Fibroblast of peridontal ligament (primary cell): ENCODE data around the gene SCN4B.

ENCODE experiments used
- DNase-seq: peaks from one replicate; pipeline ENCODE4 v3.0.0-alpha.2; 2010; ENCODE audit errors: extremely low read depth

Gene SCN4B

DNA sequence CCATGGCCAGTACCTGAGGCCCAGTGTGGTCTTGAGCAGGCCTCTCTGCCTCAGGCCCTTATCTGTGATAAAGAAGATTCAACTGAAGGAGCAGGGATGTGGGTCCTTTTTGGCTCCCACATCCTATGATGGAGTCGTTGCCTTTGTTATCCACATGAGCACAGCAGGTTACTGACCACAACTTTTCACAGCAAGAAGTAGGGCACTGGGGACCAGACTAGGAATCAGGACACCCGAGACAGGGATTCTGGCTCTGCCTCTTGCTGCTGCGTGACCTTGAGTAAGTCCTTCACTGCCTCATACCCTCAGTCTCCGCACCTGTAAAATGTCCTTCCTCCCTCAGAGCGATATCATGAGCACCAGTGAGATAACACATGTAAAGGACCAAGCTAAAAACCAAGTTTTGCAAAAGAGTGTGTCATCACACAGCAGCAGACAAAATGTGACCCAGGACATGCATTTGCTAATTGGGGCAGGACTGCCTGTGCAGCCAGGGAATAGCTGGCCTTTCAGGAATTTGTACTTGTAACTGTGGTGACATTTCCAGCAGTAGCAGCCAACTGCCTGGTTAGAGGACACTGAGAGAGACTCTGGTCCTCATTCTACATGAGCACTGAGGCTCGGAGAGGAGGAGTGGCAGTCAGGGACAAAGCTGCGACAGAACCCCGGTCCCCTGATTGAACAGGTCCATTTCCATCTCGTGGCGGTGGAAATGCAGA is 52.6 kb downstream of the SCN4B start:
- DNase-seq: no peak

DNA sequence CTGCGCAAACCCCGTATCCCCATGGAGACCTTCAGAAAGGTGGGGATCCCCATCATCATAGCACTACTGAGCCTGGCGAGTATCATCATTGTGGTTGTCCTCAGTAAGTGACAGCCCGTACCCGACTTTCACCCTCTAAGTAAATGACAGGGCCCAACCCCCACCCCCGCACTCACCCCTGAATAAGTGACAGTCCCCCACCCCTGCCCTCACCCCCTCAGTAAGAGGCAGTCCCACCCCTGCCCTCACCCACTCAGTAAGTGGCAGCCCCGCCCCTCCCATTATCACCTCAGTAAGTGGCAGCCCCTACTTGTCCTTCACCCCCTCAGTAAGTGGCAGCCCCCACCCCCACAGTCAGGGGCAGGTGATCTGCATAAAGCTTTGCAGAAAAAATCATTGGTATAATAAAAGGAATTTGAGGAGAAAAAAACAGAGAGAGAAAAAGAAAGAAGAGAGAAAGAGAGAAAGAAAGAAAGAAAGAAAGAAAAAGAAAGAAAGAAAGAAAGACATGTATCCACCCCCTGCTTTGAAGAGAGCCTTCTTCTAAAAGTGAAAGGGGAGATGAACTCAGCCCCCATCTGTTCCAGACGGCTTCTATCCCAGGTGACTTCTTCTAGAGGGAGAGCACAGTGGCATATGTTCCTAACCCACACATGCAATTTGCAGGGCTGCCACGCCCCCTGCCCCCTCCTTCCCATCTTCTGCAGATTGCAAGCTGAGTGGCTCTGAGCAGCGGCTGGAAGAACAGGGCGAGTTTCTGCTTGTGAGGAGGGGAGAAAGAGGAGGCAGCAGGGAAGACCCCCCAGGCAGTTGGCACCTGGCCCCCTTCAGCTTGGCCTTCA is 53.4 kb downstream of the SCN4B start:
- DNase-seq: no peak

DNA sequence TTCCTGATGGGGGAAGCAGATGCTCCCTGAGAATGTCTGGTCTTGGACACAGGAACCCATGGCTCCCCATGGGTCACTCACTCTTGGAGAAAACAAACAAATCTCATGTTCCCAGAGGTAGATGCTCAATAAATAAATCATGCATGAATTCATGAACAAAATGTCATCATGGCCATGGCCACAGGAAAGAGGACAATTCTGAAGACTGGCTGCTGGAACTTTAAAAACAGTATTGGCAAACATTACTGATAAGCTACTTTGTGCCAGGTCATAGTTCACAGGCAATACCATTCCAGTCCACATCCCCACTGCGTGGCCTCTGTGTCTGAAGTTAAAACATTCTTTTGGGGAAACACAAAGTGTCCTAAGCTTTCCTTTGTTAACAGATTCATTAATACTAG is 56.7 kb downstream of the SCN4B start:
- no peak for DNase-seq

DNA sequence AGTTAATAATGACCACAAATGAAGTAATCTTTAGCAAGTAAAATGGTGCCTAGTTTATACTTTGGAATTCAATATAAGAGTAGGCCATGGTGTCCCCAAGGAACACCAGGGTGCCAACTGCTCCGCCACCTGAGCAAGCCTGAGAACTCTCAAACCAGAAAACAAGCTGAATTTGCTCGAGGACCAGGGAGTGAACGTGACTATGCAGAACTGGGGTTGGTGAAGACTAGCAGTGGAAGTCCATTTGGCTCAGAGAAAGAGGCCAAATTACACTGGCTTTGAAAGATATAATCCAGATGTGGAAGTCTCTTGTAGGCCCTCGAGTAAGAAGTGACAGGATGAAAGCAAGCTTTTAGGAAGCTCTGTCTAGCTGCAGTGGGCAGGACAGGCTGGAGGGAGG is 57.1 kb downstream of the SCN4B start:
- DNase-seq: no peak

DNA sequence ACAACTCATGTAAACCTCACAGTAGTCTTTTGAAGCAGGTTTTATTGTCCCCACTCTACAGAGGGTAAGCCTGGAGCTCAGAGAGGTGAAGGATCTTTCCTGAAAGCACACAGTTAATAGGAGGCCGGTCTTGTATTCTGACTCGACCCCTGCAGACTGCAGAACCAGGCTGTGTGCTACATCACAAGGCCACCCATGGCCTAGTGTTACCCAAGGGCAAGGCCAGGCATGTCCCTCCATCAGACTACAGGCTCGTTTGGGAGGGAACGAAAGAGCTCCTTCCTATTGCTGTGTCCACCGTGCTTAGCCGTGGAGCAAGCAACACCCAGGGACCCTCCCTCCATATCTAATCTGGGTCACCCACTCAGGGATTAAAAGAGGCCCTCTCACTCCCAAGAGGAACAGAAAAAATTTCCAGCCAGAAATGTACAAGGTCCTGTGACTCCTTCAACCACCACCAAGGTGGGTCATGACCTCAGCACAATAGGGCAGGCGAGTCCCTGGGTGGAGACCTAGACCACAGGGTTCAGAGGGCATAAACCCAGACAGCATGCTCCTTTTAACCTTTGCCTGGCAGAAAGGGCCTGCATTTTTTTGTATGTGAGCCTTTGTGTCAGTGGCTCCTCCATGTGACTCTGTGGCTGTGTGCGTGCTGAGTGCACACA is 59.6 kb downstream of the SCN4B start:
- no peak for DNase-seq

DNA sequence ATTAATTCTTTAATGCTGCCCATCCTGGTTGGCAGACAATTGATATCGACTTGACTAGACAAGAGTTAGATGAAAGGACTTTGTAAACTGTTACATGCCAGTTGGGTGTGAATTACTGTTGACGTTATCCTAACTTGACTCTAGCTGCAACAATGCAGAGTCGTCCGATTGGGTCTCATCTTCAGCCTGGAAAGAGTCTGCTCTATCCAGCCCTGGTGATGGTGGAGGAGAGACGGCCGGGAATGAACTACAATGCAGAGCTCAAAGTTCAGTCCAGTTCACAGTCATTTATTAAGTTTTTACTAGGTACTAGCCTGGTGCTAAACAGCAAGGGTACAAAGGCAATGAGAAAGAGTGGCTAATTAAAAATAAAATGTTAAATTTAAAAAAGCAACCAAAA is 60.9 kb downstream of the SCN4B start:
- no peak for DNase-seq

DNA sequence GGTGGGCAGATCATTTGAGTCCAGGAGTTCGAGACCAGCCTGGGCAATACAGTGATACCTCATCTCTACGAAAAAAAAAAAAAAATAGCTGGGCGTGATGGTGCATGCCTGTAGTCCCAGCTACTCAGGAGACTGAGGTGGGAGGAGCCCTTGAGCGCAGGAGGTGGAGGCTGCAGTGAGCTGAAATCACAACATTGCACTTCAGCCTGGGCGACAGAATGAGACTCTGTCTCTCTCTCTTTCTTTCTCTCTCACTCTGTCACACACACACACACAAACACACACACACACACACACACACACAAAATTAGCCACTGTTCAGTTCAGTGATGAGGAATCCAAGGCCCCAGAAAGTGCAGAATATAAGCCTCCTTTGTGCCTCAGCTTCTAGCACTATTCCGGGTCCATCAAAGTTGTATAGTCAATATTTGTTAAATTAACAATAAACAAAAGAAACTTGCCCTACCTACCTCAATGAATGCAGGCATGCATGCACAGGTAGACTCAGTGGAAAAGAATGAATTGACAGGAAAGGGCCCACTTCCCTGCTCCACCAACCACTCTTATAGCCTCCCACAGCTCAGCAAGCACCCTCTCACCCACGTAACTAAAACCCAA is 62.0 kb downstream of the SCN4B start:
- no peak for DNase-seq

DNA sequence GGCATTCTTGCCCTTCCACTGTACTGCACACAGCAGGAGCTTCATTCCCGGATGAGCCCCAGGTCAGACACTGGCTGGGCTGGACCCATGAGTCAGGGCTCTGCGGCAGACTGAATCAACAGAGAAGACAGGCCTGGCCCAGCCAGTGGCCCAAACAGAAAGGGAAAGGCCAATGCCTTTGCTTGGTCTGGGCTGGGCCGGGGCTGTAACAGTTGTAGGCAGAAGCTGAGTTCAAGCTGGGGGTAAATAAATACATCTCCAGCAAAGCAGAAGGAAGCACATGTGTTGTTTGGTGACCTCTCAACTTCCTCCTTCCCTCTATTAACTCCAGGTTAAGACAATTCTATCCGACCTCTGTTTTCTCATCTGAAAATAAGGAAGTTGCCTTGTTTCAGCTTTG is 64.1 kb downstream of the SCN4B start:
- DNase-seq: no peak

DNA sequence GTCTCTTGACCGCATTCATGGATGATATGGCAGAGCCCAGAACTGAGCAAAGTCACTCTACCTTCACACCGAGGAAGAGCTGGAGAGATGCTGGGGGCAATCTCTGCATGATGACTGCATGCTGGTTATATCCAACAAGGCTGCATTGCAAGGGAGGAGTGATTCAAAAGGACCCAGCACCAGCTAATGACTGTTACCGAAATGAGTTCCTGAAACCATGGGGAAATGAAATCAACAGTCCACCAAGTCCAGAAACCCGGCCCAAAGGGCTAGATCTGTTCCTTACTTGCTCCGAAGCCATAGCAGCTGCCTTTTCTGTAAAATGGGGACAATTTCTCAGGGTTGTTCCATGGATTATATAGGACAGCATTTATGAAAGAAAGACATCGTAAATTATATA is 64.7 kb downstream of the SCN4B start:
- no peak for DNase-seq

DNA sequence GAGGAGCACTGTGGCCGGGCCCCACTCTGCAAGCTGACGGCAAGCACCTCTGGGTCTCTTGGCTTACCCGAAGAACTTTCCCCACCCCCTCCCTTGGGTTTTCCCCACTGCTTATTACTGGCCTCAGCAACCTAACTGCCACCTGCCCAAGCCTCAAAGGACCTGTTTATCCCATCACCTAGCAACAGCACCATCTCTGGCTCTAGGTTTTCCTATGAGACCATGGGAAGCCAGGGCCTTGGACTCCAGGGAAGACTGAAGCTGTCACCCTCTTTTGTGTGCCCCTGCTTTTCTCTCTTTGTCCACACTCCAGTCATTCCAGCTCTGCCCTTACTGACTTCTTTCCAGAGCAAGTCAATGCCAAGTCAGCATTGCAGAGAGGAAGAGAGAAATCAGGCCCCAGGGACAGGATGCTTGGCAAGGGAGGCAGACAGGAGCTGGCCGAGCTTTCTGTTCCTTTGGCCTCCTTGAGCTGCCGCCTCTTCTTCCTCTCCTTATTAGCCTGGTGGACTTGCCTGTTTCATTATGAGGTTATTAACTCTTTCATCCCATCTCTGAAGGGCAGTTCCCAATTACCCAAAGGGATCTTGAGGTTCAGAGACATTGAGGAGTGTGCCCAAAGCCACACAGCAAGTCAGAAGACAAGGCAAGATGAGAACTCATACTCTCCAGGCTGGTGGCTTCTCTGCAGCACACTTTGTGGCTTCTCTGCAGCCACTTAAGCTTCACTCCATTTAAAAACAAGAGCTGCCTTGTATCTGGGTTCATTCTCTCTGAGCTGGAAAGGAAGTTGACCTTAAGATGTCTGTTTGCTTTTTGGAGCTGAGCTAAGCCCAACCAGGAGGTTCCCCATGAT is 65.5 kb downstream of the SCN4B start, which contains the start of gene SMIM35:
Gene SMIM35 (minus strand): TSS at position 51 of the 856 bp plus-strand sequence. CDS start 206 bp downstream, outside the sequence.
- DNase-seq: no peak

DNA sequence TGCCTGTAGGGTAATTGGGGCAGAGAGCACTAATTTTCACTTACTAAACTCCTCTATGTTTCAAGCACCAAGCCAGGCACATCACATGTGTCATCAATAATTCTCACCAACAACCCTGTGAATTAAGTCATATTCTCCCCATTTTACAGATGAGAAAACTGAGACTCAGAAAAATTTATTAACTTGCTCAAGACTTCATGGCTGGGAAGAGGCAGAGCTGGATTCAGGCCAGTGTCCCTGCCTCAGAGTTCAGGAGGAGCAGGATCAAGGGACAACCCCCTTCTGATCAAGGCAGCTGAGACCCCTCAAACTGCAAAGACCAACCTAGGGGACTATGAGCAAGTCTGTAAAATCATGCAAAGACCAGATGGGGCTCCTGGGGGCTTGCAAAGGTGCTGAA is 68.0 kb downstream of the SCN4B start:
- DNase-seq: no peak

DNA sequence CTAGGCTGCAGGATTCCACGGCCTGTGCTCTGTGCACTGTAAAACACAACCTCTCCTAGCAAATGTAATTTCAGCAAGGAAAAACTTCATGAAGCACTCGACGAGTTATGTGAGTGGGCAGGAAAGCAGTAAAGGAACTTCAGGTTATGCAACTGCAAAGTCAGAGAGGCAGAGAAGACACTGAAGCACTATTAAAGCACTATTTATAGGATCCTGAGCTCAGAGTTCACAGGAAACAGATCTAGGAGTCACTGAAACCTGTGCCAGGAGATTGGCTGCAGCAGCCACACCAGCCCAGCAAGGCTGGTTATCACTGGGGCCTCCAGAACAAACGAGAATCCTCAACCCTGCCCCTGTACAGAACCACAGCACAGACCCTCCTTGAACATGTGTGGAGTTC is 68.4 kb downstream of the SCN4B start:
- no peak for DNase-seq
